ENCODE measurements around the gene APOL3.

GRCh38 chr22:36160499-36160942, at the start of gene APOL3:
- TF ChIP-seq CTCF (IDR thresholded peaks at IDR 0.05; ENCODE audit: low read length) (no peak), EZH2 (IDR thresholded peaks at IDR 0.05; ENCODE audit: borderline replicate concordance, low read length) (no peak)
